GM23338 (cell line): ENCODE measurements around the gene NOC2L. TPM values are rescaled to one million over a fixed set of nuclear protein-coding genes. Genes with fewer than 3 reads are reported as not detected.
A peak's percentile ranks its signal among the peaks of the same experiment; 100 is the strongest.

Experiments used
- ATAC-seq: fragments of 200-7000 bp; cut with Tn5 transposase; 3 replicates; pipeline ENCODE4 v1.9.1; 2020
- DNase-seq: peaks from one replicate; pipeline ENCODE4 v3.0.0-alpha.2; 2015; ENCODE audit warnings: low spot score
- H2AFZ ChIP-seq: fragments of 200-600 bp; sonication (generic); 2 replicates; pipeline ENCODE4 v1.8.0; 2016; ENCODE audit warnings: antibody characterized with exemption, mild to moderate bottlenecking, moderate library complexity
- H3F3A ChIP-seq: fragments of 200-600 bp; sonication (generic); replicated peaks from 2 replicates; pipeline ENCODE4 v1.8.0; 2017; ENCODE audit warnings: antibody characterized with exemption, mixed run types, low read depth
- H3K27ac ChIP-seq: fragments of 200-600 bp; sonication (generic); 2 replicates; pipeline ENCODE4 v1.6.1; 2016; ENCODE audit warnings: low read depth
- H3K27me3 ChIP-seq: fragments of 200-600 bp; sonication (generic); 2 replicates; pipeline ENCODE4 v1.8.0; 2016; ENCODE audit warnings: mild to moderate bottlenecking, mixed run types, moderate library complexity; ENCODE audit not compliant: insufficient read depth
- H3K36me3 ChIP-seq: fragments of 200-600 bp; sonication (generic); 2 replicates; pipeline ENCODE4 v1.8.0; 2016; ENCODE audit warnings: mild to moderate bottlenecking; ENCODE audit not compliant: insufficient read depth
- H3K4me1 ChIP-seq: fragments of 200-600 bp; sonication (generic); 2 replicates; pipeline ENCODE4 v1.8.0; 2016; ENCODE audit warnings: mild to moderate bottlenecking, moderate library complexity; ENCODE audit not compliant: insufficient read depth
- H3K4me2 ChIP-seq: fragments of 200-600 bp; sonication (generic); 2 replicates; pipeline ENCODE4 v1.7.1; 2017; ENCODE audit warnings: mixed run types
- H3K4me3 ChIP-seq: fragments of 200-600 bp; sonication (generic); 2 replicates; pipeline ENCODE4 v1.6.1; 2016; ENCODE audit warnings: mixed run types
- H3K79me2 ChIP-seq: fragments of 200-600 bp; sonication (generic); replicated peaks from 2 replicates; pipeline ENCODE4 v1.8.0; 2017; ENCODE audit warnings: mild to moderate bottlenecking; ENCODE audit not compliant: insufficient read depth
- H3K9me2 ChIP-seq: fragments of 200-600 bp; sonication (generic); 2 replicates; pipeline ENCODE4 v1.8.0; 2017; ENCODE audit not compliant: insufficient read depth
- H4K20me1 ChIP-seq: fragments of 200-600 bp; sonication (generic); replicated peaks from 2 replicates; pipeline ENCODE4 v1.8.0; 2017; ENCODE audit warnings: mild to moderate bottlenecking; ENCODE audit not compliant: insufficient read depth
- H3K27ac Mint-ChIP-seq: 2 replicates; pipeline ENCODE4 v1.8.0; 2020; ENCODE audit warnings: inconsistent platforms, mild to moderate bottlenecking, moderate library complexity, mixed read lengths
- H3K27me3 Mint-ChIP-seq: 3 replicates; pipeline ENCODE4 v1.8.0; 2022; ENCODE audit warnings: low read depth, mild to moderate bottlenecking, moderate library complexity, mixed read lengths, inconsistent platforms; ENCODE audit not compliant: insufficient read depth, poor library complexity
- H3K36me3 Mint-ChIP-seq: 3 replicates; pipeline ENCODE4 v1.8.0; 2021; ENCODE audit warnings: low read depth, mild to moderate bottlenecking, inconsistent platforms, moderate library complexity, mixed read lengths
- H3K4me1 Mint-ChIP-seq: 3 replicates; pipeline ENCODE4 v1.8.0; 2020; ENCODE audit warnings: mild to moderate bottlenecking, inconsistent platforms, mixed read lengths
- H3K4me3 Mint-ChIP-seq: 3 replicates; pipeline ENCODE4 v1.8.0; 2021; ENCODE audit warnings: moderate library complexity, mild to moderate bottlenecking, inconsistent platforms, mixed read lengths
- H3K9me3 Mint-ChIP-seq: 3 replicates; pipeline ENCODE4 v1.8.0; 2020; ENCODE audit warnings: moderate library complexity, mild to moderate bottlenecking, inconsistent platforms, mixed read lengths
- polyA plus RNA-seq: library from polyadenylated mRNA; unstranded; fragments of >200 nt; fragmentation: Nextera tagmentation; extraction: Ambion mirVana; gene quantifications from 2 replicates; pipeline ENCODE4 v1.2.1, GENCODE V29; 2016
- total RNA-seq: library from RNA; depleted of rRNA; stranded (reverse); fragments of >200 nt; shearing (Covaris generic); gene quantifications from 2 replicates; pipeline ENCODE4 v1.2.3, GENCODE V29; 2014
- TF ChIP-seq, protein P1 (sequence below), 2 experiments: fragments of 200-600 bp in 1 of 2; sonication (generic) in 1 of 2; conservative IDR thresholded peaks; 2 replicates each; pipeline versions ENCODE4 v1.5.1 to v1.6.1; 2016 to 2017; ENCODE audit warnings: antibody characterized with exemption in 2 of 2, low read depth in 2 of 2, mild to moderate bottlenecking in 2 of 2, moderate library complexity in 1 of 2
- TF ChIP-seq, protein P2 (sequence below): fragments of 250-450 bp; sonication (Bioruptor Pico); IDR thresholded peaks from 2 replicates; pipeline ENCODE4 v1.5.0; 2020; ENCODE audit warnings: mild to moderate bottlenecking, moderate library complexity

NOC2L gene
- total and polyA plus RNA-seq, 2 experiments from 2014 or later: 79.3 to 125 TPM

DNA sequence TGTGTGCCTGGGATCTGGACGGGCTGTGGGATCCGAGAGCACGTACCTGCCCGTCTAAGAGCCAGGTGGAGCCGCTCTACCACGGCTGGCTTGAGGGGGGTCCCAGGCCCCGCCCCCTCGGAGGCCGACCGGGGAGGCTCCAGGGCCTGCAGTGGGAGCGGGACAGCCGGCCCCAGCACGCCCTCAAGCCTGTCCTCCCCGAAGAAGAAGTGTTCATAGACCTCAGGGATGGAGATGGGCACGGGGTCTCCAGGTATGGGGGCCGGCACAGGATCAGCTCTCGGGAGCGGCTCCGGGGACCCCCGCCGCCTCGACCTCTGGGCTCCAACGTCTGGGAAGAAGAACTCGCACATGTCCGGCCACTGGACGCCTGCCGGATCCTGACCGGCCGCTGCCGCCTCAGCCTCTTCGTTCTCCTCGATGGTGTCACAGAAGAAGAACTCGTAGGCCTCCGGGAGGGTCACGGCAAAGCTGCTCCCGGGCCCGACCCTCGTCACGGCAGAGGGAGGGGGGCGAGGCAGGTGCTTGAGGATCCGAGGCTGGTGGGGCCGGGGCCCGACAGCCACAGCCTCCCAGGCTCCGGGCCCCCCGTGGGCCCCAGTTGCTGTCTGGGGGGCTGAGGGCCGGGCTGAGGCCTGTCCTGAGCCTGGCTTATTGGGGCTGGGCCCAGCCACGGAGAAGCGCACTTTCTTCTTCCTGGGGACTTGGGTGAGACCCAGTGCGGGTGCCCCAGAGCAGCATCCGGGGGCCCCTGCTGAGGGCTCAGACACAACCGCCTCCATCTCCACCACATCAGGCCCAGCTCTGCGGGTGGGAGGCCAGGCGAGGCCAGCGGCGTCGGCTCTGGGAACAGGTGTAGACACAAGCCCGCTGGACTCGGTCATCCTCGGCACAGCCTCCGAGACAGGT is 20.0 kb upstream of the NOC2L start:
- ATAC-seq: no peak
- Histone ChIP-seq H3F3A (no peaks in the 10 kb centered on the region), H3K27me3 (peaks cover 8% of the 10 kb centered on the region), H2AFZ (no peak overlapping the region), H3K27ac (no peak overlapping the region), H3K79me2 (no peaks in the 10 kb centered on the region), H4K20me1 (no peaks in the 10 kb centered on the region), H3K9me2 (no peaks in the 10 kb centered on the region), H3K4me3 (no peak overlapping the region), H3K4me2 (no peak overlapping the region), H3K4me1 (no peaks in the 10 kb centered on the region; the same call in 1 of the 2 replicates), H3K36me3 (no peaks in the 10 kb centered on the region)
- Mint-ChIP-seq H3K4me3 (no peak overlapping the region), H3K9me3 (peaks cover 5% of the 10 kb centered on the region), H3K4me1 (peaks cover 4% of the 10 kb centered on the region), H3K27ac (no peak overlapping the region), H3K36me3 (peaks cover 5% of the 10 kb centered on the region), H3K27me3 (peaks cover 29% of the 10 kb centered on the region)
- DNase-seq: no peak
- TF ChIP-seq, protein P1, sequence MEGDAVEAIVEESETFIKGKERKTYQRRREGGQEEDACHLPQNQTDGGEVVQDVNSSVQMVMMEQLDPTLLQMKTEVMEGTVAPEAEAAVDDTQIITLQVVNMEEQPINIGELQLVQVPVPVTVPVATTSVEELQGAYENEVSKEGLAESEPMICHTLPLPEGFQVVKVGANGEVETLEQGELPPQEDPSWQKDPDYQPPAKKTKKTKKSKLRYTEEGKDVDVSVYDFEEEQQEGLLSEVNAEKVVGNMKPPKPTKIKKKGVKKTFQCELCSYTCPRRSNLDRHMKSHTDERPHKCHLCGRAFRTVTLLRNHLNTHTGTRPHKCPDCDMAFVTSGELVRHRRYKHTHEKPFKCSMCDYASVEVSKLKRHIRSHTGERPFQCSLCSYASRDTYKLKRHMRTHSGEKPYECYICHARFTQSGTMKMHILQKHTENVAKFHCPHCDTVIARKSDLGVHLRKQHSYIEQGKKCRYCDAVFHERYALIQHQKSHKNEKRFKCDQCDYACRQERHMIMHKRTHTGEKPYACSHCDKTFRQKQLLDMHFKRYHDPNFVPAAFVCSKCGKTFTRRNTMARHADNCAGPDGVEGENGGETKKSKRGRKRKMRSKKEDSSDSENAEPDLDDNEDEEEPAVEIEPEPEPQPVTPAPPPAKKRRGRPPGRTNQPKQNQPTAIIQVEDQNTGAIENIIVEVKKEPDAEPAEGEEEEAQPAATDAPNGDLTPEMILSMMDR (conservative IDR thresholded peaks at IDR 0.05; ENCODE audit: low read depth in 2 of 2): 0 out of 4 replicates have a peak, but pooled peaks of 1 of the 2 experiments have one; percentile 6
- TF ChIP-seq, protein P2, sequence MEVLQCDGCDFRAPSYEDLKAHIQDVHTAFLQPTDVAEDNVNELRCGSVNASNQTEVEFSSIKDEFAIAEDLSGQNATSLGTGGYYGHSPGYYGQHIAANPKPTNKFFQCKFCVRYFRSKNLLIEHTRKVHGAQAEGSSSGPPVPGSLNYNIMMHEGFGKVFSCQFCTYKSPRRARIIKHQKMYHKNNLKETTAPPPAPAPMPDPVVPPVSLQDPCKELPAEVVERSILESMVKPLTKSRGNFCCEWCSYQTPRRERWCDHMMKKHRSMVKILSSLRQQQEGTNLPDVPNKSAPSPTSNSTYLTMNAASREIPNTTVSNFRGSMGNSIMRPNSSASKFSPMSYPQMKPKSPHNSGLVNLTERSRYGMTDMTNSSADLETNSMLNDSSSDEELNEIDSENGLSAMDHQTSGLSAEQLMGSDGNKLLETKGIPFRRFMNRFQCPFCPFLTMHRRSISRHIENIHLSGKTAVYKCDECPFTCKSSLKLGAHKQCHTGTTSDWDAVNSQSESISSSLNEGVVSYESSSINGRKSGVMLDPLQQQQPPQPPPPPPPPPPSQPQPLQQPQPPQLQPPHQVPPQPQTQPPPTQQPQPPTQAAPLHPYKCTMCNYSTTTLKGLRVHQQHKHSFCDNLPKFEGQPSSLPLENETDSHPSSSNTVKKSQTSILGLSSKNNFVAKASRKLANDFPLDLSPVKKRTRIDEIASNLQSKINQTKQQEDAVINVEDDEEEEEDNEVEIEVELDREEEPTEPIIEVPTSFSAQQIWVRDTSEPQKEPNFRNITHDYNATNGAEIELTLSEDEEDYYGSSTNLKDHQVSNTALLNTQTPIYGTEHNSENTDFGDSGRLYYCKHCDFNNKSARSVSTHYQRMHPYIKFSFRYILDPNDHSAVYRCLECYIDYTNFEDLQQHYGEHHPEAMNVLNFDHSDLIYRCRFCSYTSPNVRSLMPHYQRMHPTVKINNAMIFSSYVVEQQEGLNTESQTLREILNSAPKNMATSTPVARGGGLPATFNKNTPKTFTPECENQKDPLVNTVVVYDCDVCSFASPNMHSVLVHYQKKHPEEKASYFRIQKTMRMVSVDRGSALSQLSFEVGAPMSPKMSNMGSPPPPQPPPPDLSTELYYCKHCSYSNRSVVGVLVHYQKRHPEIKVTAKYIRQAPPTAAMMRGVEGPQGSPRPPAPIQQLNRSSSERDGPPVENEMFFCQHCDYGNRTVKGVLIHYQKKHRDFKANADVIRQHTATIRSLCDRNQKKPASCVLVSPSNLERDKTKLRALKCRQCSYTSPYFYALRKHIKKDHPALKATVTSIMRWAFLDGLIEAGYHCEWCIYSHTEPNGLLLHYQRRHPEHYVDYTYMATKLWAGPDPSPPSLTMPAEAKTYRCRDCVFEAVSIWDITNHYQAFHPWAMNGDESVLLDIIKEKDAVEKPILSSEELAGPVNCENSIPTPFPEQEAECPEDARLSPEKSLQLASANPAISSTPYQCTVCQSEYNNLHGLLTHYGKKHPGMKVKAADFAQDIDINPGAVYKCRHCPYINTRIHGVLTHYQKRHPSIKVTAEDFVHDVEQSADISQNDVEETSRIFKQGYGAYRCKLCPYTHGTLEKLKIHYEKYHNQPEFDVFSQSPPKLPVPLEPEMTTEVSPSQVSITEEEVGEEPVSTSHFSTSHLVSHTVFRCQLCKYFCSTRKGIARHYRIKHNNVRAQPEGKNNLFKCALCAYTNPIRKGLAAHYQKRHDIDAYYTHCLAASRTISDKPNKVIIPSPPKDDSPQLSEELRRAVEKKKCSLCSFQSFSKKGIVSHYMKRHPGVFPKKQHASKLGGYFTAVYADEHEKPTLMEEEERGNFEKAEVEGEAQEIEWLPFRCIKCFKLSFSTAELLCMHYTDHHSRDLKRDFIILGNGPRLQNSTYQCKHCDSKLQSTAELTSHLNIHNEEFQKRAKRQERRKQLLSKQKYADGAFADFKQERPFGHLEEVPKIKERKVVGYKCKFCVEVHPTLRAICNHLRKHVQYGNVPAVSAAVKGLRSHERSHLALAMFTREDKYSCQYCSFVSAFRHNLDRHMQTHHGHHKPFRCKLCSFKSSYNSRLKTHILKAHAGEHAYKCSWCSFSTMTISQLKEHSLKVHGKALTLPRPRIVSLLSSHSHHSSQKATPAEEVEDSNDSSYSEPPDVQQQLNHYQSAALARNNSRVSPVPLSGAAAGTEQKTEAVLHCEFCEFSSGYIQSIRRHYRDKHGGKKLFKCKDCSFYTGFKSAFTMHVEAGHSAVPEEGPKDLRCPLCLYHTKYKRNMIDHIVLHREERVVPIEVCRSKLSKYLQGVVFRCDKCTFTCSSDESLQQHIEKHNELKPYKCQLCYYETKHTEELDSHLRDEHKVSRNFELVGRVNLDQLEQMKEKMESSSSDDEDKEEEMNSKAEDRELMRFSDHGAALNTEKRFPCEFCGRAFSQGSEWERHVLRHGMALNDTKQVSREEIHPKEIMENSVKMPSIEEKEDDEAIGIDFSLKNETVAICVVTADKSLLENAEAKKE (CRISPR knock-in tag): no peak
